Glomerular visceral epithelial cell (primary cell): ENCODE measurements around the gene MED9.

Source experiments
- DNase-seq: peaks from one replicate; pipeline ENCODE4 v3.0.0-alpha.2; 2016; ENCODE audit errors: extremely low spot score

The MED9 gene

GRCh38 chr17:17491031-17491471 lies 14.3 kb downstream of the MED9 start:
- no peak for DNase-seq

- no peak for DNase-seq
Observed at GRCh38 chr17:17491546-17491988, 14.8 kb downstream of the MED9 start.

GRCh38 chr17:17492085-17492484 lies 15.3 kb downstream of the MED9 start:
- no peak for DNase-seq

DNA sequence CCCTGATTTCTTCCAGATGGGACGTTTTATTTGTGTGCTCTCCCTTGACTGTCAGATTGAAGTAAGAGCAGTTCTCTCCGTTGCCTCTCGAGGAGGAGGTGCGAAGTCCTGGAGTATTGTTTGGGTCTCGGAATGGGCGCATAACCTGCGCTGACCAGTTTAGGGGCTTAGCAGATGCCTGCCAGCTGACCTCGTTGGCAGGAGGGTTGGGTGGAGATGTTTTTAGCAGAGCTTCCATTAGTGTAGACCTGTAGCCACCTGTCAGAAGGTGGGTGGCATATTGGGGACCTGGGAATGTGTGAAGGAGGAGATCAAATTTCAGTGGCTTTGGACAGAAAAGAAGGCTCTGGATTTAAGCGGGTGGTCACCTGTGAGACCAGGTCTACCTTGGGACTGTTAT lies 15.8 kb downstream of the MED9 start:
- DNase-seq: no peak

GRCh38 chr17:17493249-17493985 lies 16.6 kb downstream of the MED9 start:
- no peak for DNase-seq

DNA sequence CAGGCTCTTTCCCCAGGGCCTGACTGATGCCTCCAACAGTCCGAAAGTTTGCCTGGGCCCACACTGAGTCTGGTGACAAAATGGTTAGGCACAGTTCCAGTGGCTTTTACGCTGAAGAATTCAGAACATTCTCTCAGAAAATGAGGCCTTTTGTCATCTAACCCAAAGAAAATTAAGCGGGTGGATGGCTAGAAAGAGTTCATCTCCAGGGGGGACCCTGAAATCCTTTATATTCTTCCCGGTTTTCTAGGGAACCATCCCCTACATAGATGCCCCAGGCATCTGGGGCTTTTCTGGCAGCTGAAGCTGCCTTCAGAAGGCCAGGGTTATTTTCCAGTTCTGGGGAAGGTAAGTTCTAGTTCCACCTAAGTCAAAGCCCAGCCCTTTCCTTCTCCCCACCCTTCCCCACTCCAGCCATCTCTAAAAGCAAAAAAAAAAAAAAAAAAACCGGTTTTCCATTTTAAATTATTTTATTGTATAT lies 17.2 kb downstream of the MED9 start:
- no peak for DNase-seq

DNA sequence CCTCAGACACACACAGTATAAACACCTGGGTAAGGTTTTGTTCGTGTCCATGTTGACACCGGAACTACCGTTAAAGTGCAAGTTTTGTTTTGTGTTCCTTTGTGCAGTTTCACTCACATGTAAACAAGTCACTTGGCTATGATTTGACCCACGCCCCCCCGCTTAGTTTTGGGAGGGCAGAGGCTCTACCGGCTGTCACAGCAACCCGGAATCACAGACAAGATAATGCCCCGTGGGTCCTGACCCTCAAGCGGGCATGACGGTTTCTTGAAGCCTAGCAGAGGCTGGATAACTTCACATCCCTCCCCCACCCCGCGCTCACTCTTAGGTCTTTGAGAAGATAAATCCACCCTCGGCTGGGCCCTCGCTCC lies 17.7 kb downstream of the MED9 start:
- DNase-seq: no peak

- no peak for DNase-seq
Observed at GRCh38 chr17:17494870-17495535, 18.2 kb downstream of the MED9 start.

DNA sequence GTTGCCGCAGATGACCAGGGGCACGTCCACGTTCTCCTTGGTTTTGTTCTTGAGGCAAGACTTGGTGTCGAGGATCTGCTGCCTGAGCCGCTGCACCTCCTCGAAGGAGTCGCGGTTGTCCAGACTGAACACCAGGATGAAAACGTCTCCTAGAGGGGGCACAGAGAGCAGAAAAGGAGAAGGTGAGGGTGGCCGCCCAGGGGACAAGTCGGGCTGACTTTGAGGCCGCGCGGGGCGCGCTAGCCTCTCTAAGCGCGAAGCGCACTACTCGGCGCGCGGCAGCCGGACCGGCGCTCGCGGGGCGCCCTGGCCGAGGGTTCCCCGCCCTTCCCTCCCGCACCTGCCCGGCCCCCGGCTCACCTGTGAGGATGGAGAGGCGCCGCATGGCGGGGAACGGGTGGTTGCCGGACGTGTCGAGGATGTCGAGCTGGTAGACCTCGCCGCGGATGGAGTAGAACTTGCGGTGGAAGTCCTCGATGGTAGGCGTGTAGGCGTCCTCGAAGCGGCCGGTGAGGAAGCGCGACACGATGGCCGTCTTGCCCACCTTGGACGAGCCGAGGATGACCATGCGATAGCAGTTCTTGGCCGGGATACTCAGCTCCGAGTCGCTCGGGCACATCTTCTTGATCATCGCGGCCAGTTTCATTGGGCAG lies 18.9 kb downstream of the MED9 start:
- no peak for DNase-seq

- DNase-seq: peak; percentile 88
Observed at GRCh38 chr17:17496189-17497064, 19.6 kb downstream of the MED9 start, which contains the start of gene RASD1. TSS of gene RASD1 (minus strand) at chr17:17496395. CDS start at chr17:17496181, 214 bp downstream.

DNA sequence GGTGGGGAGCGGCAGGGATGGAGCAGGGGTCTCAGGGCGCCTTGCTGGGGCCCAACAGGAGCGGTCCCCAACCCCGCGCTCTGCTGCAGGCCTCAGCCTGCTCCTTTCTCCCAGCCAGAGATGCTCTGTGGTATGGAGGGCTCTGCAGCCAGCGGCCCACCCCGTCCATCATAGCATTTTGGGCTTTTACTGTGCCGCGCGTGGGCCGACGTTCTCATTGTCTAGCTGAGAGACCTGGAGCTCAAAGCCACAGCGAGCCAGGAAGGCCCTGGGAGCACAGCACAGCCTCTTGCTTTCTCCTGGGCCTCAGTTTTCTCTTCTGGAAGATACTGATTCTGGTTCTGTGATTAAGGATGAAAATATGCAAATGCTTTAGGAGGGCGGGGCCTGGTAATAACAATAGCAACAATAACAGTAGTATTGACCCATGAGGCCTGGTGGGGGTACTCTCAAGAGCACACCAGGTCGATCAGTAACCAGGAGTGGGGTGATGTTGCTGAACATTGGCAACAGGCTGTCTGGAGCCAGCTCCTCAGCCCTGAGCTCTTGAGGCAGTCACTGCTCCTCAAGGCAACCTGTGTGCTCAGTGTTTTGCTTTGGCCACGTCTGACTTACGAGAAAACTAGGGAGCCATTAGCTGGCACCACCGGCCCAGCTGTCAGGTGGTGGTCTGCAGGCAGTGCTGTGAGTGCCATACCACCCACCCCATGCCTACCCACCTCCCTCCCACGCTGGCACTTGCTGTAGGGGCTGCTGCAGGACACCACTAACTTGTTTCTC lies 20.5 kb downstream of the MED9 start:
- no peak for DNase-seq

- no peak for DNase-seq
Observed at GRCh38 chr17:17497845-17498520, 21.2 kb downstream of the MED9 start.

DNA sequence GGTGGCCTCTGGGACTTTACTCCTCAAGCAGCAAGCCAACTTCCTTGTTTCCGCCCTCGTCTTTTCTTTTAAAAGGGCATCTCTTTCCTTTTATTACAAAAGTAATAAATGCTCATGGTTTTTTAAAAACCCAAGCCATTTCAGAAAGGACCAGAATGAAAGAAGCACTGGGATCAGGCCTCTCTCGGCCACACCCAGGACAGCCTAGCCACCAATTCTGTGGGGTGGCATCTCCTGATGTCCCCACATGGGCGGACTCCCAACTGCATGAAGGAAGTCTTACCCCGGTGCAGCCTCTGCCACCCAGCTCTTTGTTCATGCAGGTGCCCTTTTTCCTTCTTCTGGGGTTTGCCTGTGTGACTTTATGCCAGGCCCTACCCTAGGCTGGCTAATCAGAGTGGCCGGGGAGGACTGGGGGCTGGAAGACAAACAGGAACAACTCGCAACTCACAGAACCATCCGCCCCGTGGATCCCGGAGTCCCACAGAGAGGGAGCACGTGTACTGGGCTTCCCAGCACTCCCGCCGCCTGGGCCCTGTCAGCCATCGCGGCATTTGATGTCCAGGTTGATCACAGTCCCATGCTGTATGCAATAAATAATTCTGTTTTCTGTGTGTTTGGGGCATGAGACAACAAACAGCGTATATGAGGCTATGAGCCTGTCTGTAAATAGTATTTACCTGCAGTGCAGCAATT lies 22.0 kb downstream of the MED9 start:
- DNase-seq: no peak

DNA sequence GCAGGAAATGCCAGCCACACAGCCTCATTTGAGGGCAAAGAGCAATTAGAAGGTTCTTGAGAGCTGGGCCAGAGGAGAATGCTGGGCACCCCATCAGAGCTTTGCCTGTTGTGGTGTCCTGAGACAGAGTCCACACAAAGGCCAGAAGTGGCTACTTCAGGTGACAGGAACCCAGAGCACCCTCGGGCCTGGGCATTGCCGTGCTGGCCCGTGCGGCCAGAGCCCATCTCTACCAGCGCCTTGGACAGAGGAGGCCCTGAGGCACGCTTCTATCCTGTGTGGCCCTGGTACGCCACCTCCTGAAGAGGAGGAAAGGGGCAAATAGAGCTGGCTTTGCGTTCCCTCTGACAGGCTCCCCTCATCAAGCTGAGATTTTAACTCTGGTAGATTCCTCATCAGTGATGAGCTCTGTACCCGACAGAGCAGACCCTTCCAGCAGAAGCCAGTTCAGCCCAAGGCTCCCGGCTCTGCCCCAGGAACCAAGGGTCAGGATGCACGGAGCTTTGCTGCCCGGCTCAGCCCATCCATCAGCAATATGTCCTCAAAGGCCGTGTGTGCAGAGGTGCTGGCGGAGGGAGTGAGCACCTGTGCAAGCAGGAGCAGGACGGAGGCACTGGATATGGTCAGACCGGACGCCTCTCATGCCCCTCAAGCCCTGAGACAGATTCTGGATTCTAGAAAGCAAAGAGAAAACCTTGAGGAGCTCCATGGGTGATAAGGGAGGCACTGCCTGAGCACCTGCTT lies 22.8 kb downstream of the MED9 start:
- DNase-seq: no peak

DNA sequence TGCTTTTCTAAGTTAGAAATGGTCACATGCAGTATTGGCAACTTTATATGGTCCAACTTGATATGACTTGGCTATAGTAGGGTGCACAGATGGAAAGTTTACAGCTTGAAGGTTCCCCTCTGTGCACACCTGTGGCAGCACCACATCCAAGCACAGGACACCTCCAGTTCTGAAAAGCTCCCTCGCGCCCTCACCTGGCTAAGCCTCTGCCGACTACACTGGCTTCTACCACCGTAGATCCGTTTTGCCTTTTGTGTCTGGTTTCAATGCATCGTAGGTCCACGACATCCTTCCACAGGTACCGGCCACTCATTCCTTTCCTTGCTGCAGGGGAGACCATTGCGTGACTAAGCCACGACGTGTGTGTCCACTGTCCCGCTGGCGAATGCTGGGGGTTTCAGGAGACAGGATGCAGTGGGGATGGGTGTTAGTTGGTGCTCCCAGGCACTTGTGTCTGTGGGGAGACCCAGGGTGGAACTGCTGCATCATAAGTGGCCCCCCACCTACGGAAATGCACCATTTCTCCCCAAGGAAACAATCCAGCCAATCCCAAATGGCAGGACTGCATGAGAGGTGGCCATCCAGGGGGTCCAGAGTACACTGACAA lies 24.3 kb downstream of the MED9 start:
- no peak for DNase-seq

DNA sequence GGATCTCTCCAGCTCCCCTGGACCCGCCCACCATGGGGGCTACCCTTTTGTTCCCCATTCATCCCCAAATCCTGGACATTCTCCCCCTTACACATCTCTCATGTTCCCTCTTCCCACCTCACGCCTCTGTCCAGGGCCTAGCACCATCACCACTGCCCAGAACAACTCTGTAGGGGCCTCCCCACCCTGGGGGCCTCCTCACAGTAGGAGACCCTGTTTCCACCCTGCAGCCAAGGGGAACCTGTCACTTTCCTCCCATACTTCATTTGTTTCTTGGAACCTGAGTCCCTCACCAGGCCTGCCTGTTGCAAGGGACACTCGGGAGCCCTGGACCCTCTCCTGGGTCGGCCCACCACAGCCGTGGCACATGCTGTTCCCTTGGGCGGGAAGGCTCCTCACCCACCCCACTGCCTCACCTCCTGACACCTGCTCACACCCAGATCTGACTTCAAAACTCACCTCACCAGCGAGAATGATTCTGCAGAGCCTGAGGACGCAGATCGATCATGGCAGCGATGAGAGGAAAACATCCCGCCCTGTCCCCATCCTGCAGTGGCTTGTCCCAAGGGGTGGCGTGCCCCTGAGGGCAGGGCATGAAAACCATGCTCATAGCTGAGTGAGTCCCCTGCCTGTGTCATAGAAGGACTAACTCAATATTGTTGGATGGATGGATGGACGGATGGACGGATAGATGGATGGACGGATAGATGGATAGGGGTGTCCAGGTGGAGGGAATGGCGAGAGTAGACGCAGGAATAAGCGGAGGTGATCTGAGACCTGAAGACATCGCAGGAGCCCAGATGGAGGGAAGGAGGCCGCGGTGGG lies 26.2 kb downstream of the MED9 start:
- no peak for DNase-seq

GRCh38 chr17:17503566-17504130 lies 26.8 kb downstream of the MED9 start:
- DNase-seq: no peak
